Motor neuron (in vitro differentiated cells): ENCODE data around the gene TMEM127. TPM values are rescaled to one million over a fixed set of nuclear protein-coding genes. Genes with fewer than 3 reads are reported as not detected.

ENCODE experiments used
- ATAC-seq, 8 experiments: fragments of 200-7000 bp; cut with Tn5 transposase; replicated peaks in 6 of 8; 2 replicates each; pipeline ENCODE4 v1.8.0; 2021; ENCODE audit warnings: mild to moderate bottlenecking in 8 of 8, moderate library complexity in 8 of 8
- H3K27ac ChIP-seq, 2 donors: fragments of 250-450 bp; sonication (Bioruptor Pico); 2 replicates each; pipeline ENCODE4 v1.9.0; 2021; ENCODE audit warnings: antibody characterized with exemption in 2 of 2, mild to moderate bottlenecking in 2 of 2, moderate library complexity in 1 of 2
- H3K4me1 ChIP-seq, 2 donors: fragments of 250-450 bp; sonication (Bioruptor Pico); replicated peaks in 1 of 2; 2 replicates each; pipeline ENCODE4 v1.6.1; 2021; ENCODE audit warnings: antibody characterized with exemption in 2 of 2, mild to moderate bottlenecking in 2 of 2, moderate library complexity in 1 of 2
- H3K4me3 ChIP-seq, 5 donors: fragments of 250-450 bp; sonication (Bioruptor Pico); 2 replicates each; pipeline ENCODE4 v1.9.0; 2021; ENCODE audit warnings: antibody characterized with exemption in 5 of 5, mild to moderate bottlenecking in 5 of 5, moderate library complexity in 4 of 5
- WGBS, 10 experiments: fragments of 450-650 bp; shearing (Covaris generic); methylation state at CpG; one replicate each; pipeline ENCODE4 v1.0.0; 2022; 5-methylcytosine and 5-hydroxymethylcytosine counted together
- in situ Hi-C, 9 experiments: fragments of 400-800 bp; cut with MboI; loops; one replicate each; pipeline ENCODE4 v1.15.0; 2021; ENCODE audit warnings: low sequenced_read_pairs in 9 of 9, low pct_unique_long_range_greater_than_20kb in 2 of 9; ENCODE audit not compliant: unreplicated experiment in 9 of 9
- total RNA-seq, 8 experiments: library from RNA; unstranded; fragments of 300-600 nt; gene quantifications; 2 replicates each; pipeline versions ENCODE4 v1.2.3 to v1.2.4, GENCODE V29; 2022

The TMEM127 gene
- total RNA-seq, 8 experiments from 2014 or later, result 14.7 to 26.4 (median 19.7) TPM

DNA sequence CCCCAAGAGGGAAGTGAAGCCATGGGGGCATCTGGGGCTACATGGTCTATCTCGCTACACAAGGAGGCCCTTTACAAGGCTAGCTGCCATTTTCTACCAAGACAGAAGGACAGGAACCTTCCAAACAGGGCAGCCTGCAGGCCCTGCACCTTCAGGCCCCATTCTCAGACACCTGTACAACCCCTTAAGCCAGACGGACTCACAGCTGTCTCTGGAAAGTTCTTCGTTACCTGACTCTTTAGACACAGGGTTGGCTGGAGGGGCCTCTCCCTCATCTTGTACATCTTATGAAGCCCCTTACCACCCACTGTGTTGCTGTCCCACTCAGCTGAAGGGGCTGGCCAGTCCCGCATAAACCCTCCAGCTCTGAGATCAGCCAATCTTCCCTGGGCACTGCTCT, 17.2 kb downstream of the TMEM127 start:
- no peak for ATAC-seq
- Histone ChIP-seq H3K4me1 (peaks cover 0 to 12% of the 10 kb centered on the region in 2 donors), H3K27ac (no peak overlapping the region), H3K4me3 (no peak overlapping the region)
- in situ Hi-C loops, result no loop called here
- WGBS, 10 experiments, result 62 to 100% (median 90%) methylated on average over 1 to 3 of the region's 4 CpGs; no CpG with 5 or more reads in 5 of the 10 experiments

DNA sequence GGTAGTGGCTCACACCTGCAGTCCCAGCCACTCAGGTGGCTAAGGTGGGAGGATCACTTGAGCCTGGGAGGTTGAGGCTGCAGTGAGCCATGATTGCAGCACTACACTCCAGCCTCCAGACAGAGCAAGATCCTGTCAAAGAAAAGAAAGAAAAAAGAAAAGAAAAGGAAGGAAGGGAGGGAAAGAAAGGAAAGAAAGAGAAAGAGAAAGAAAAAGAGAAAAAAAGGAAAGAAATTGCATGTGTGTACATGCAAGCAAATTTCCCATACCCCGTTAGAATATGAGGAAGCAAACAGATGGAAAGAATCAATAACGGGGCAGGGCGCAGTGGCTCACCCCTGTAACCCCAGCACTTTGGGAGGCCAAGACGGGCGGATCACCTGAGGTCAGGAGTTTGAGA, 17.9 kb downstream of the TMEM127 start:
- Histone ChIP-seq H3K27ac (no peak overlapping the region), H3K4me1 (peaks cover 0 to 12% of the 10 kb centered on the region in 2 donors), H3K4me3 (no peak overlapping the region)
- in situ Hi-C loops, result no loop called here
- ATAC-seq, result no peak
- 33 to 90% (median 84%) methylated on average over 2 to 5 of the region's 5 CpGs; no CpG with 5 or more reads in 3 of the 10 experiments for WGBS, 10 experiments

DNA sequence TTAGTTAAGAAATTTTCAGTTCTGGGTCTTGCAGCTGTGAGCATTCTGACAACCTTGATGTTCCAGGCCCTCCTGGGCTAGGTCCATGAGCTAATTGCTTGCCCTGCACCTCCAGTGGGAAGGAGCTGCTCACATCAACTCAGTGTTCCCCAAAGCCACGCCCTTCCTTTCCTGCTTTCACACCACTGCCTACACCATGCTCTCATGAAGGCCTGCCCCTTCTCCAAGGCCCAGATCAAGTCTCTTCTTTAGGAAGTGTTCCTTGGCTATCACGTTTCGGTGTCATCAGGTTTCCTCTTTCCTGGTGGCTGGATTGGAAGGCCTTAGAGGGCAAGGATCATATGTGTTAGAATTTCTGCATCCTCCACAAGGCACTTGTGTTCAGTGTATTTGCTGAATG, 18.8 kb downstream of the TMEM127 start:
- peak in 2 of 8 experiments; percentile 12 to 23 for ATAC-seq
- Histone ChIP-seq H3K4me3 (no peak overlapping the region), H3K27ac (no peak overlapping the region), H3K4me1 (peaks cover 0 to 12% of the 10 kb centered on the region in 2 donors)
- in situ Hi-C loops, result no loop called here
- 80 to 91% (median 86%) methylated on average over 1 to 3 of the region's 3 CpGs; no CpG with 5 or more reads in 7 of the 10 experiments for WGBS, 10 experiments

DNA sequence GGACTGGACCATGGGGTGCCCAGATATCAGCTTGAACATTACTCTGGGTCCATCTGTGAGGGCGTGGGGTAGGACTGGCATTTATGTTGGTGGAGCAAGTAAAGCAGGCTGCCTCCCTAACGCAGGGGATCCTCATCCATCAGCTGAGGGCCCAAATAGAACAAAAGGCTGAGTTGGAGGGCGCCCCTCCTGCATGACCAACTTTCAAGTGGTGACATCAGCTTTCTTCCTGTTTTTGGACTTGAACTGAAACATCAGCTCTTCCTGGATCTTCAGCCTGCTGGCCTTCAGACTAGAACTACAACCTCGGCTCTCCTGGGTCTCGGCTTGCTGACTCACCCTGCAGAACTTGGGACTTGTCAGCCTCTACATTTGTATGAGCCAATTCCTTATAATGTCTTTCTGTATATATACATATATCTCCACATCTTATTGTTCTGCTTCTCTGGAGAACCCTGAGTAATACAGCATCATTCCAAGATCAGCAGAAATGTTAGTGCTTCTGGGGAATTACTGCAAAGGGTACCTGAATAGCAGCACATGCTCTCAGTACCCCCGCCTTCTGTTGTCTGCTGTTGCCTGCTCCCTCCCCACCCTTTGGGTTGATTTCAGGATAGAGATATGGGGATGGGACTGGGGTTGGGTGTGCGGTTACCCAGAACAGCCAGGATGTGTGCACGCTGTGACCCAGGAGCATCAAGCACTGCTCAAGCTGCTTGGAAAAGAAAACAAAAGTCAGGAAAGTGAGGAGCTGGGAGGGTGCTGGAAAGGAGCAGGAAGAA, 20.0 kb downstream of the TMEM127 start:
- in situ Hi-C loops, result no loop called here
- WGBS, 10 experiments, result 60 to 100% (median 95%) methylated on average over 1 to 6 of the region's 8 CpGs; no CpG with 5 or more reads in 3 of the 10 experiments
- ATAC-seq, result no peak
- Histone ChIP-seq H3K4me1 (peaks cover 0 to under 1% of the 10 kb centered on the region in 2 donors), H3K4me3 (no peak overlapping the region), H3K27ac (no peak overlapping the region)

DNA sequence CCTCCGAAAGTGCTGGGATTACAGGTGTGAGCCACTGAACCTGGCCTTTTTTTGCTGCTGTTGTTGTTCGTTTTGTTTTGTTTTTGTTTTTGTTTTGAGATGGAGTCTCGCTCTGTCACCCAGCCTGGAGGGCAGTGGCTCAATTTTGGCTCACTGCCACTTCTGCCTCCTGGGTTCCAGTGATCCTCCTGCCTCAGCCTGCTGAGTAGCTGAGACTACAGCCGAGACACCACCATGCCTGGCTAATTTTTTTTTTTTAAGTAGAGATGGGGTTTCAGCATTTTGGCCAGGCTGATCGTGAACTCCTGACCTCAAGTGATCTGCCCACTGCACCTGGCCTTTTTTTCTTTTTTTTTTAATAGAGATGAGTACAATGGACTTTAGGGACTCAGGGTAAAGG, 22.0 kb downstream of the TMEM127 start:
- no peak overlapping the region for H3K4me3 ChIP-seq
- in situ Hi-C loops, result no loop called here
- WGBS, 10 experiments, result 60 to 100% (median 84%) methylated on average over 1 to 4 of the region's 5 CpGs
- ATAC-seq, result no peak
- H3K27ac ChIP-seq, result no peak overlapping the region
- H3K4me1 ChIP-seq, result no peaks in the 10 kb centered on the region

DNA sequence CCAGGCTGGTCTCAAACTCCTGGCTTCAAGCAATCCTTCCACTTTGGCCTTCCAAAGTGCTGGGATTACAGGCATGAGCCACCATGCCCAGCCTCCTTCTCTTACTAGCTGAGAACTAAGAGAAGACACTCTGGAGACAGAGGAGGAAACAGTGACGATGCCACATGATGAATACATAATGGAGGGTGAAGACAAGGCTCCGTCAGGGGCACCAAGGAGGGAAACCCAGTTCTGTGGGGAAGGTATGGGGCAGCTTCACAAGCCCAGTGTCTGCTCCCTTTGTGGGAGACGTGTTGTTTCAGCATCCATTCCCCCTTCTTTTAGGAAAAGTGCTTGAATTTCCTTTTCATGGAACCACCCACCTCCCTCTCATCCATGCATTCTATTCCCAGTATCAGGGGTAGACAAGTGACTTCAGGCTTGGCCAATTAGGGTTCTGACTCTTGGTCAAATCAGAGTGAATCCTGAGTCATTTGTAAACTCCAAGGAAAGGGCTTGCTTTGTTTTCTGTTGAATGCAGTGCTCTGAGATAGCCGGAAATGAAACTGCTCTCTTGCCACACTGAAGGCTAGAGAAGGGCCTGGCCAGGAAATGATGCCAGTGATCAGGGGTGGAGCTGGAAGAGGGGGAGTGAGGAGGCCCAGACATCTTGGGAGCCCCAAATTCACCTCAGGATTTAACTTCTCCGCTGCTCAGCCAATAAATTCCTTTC, 23.7 kb downstream of the TMEM127 start:
- ATAC-seq, result peak in 6 of 8 experiments; percentile 26 to 85 (median 60)
- WGBS, 10 experiments, result 32 to 100% (median 80%) methylated on average over 1 to 5 of the region's 5 CpGs; no CpG with 5 or more reads in 1 of the 10 experiments
- in situ Hi-C loops, result no loop called here
- Histone ChIP-seq H3K27ac (no peak overlapping the region), H3K4me1 (no peaks in the 10 kb centered on the region), H3K4me3 (no peak overlapping the region)

DNA sequence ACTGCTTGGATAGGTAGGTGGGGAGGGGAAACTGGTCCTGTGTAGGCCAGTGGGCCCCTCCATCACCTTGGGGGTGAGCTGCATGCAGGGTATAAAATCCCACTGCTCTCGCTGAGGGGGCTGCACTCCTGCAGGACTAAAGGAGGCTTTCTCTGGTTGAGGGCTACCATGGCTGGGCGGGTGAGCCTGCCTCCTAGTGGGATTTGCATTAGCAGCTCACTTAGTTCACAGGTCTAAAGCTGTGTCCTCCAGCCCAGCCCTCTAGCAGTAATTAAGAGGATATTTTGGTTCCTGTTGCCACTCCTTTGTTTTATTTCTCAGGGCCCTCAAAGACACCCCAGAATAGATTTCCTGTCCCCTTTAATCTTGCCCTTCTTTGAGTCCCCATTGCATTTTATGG, 24.6 kb downstream of the TMEM127 start:
- H3K27ac ChIP-seq, result no peak overlapping the region
- in situ Hi-C loops, result no loop called here
- no peaks in the 10 kb centered on the region for H3K4me1 ChIP-seq
- 80 to 100% (median 83%) methylated on average over 1 to 2 of the region's 2 CpGs; no CpG with 5 or more reads in 7 of the 10 experiments for WGBS, 10 experiments
- peak in 2 of 8 experiments; percentile 17 to 50 for ATAC-seq
- H3K4me3 ChIP-seq, result no peak overlapping the region

DNA sequence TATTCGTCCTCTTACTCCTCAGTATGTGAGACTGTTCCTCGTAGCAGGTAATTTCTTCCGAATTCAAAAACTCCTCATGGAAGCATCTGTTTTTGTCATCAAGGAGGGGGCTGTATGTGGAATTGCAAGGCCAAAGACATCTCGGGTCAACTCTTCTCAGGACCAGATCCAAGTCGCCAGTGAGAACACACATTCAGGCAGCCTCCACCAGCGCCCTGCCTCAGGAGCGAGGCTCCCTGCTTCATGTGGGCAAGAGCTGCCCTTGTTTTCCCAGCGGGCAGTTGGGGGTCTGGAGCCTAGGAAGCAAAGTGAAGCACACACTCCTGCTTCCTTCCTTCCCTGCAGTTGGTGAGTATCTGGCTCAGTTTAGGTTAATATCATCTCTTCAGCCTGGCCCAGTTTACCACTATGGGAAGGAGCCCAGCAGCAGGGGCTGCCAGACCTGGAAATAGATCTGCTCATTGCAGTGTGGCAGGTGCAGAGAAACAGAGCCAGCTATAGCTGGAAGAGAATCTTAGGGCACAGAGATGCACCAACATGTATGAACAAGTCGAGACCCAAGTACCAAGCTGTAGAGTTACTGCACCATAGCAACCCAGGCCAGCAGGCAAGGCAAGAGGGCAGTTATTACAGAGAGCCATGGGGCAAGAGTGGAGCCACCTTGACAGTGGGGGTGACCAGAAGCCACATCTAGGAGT, 25.3 kb downstream of the TMEM127 start:
- ATAC-seq, result peak in 1 of 8 experiments; percentile 42
- WGBS, 10 experiments, result 60 to 100% (median 92%) methylated on average over 1 to 9 of the region's 9 CpGs
- in situ Hi-C loops, result no loop called here
- Histone ChIP-seq H3K4me3 (no peak overlapping the region), H3K4me1 (no peaks in the 10 kb centered on the region), H3K27ac (no peak overlapping the region)

DNA sequence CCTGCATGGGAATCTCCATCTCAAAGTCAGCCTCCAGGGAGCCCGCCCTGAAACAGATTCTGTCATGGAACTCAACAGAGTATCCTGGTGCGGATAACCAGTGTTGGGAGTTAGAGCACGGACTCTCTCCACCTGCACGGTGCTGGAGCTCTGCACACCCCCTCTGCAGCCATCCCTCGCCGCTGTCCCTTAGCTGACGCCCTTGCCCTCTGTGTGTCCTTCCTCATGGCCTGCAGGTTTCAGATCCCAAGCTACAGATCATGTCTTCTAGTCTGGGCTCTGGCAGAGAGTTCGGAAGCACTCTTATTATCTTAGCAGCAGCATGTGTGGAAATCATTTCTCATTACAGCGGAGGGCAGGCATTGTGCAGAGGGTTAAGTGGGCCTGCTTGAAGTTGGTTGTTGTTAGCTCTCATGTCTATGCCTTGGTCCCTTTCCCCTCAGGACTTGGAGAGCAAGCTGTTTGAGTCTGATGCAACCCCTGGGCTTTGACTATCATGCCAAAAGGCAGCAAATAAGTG, 26.0 kb downstream of the TMEM127 start:
- in situ Hi-C loops, result no loop called here
- H3K27ac ChIP-seq, result no peak overlapping the region
- H3K4me3 ChIP-seq, result no peak overlapping the region
- no peaks in the 10 kb centered on the region for H3K4me1 ChIP-seq
- ATAC-seq, result no peak
- 82 to 100% (median 94%) methylated on average over 1 to 9 of the region's 9 CpGs; no CpG with 5 or more reads in 4 of the 10 experiments for WGBS, 10 experiments

DNA sequence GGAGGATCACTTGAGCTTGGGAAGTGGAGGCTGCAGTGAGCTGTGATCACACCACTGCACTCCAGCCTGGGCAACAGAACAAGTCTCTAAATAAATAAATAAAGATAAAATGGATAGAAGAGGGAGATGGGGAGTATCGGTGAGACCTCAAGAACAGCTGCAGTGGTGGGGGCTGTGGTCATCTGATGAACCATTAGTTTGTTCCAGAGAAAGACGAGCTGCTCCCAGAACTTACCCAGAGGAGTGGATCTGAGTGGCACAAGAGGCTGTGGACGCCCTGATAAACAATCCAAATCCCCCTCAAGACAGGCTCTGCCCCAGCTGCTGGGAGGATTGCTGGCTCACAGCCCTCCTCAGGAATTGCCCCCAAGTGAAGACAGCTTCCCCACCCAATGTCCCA, 26.7 kb downstream of the TMEM127 start:
- in situ Hi-C loops, result no loop called here
- WGBS, 10 experiments, result 50 to 100% (median 80%) methylated on average over 1 to 2 of the region's 3 CpGs; no CpG with 5 or more reads in 7 of the 10 experiments
- Histone ChIP-seq H3K27ac (no peak overlapping the region), H3K4me3 (no peak overlapping the region), H3K4me1 (no peaks in the 10 kb centered on the region)
- ATAC-seq, result no peak

DNA sequence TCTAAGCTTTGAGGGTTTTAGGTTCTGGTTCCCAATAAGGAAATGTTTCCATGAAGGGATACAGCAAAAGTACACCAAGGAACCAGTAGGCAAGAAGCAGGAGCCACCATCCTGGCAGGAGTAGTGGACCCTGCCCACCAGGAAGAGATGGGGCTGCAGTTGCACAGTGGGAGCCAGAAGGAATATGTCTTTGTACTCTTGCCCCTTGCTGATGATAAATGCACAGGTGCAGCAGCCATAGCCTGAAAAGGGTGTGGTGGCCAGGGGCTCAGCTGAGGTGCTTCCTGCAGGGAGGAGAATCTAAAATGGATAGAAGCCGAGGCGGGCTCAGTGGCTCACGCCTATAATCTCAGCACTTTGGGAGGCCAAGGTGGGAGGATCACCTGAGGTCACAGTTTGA, 27.5 kb downstream of the TMEM127 start:
- in situ Hi-C loops, result no loop called here
- ATAC-seq, result no peak

DNA sequence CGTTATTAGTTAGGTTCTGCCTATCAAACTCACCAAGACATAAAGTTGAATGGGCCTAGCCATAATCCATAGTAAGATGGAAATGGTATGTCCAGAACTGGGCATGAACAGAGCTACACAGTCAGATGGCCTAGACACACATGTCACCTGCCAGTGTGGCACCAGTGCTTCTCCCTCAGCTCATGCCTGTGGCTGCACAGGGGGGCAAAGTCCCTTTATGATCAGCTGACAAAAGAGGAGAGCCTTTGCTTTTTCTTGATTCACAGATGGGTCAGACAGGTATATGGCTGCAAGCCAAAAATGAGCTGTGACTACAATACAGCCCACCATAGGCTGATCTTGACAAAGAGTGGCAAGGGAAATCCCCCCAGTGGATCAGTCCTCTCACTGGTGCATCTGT, 28.9 kb downstream of the TMEM127 start:
- no peak for ATAC-seq
- 100% methylated on average over 1 of the region's 1 CpG; no CpG with 5 or more reads in 6 of the 10 experiments for WGBS, 10 experiments
- Histone ChIP-seq H3K27ac (no peak overlapping the region), H3K4me1 (peaks cover 0 to 3% of the 10 kb centered on the region in 2 donors), H3K4me3 (no peak overlapping the region)
- in situ Hi-C loops, result no loop called here

More for the DNA sequence above, 27.5 kb downstream of the TMEM127 start:
- Histone ChIP-seq H3K4me3 (no peak overlapping the region), H3K27ac (no peak overlapping the region), H3K4me1 (no peaks in the 10 kb centered on the region)
- 60 to 100% (median 89%) methylated on average over 1 to 3 of the region's 3 CpGs; no CpG with 5 or more reads in 6 of the 10 experiments for whole genome bisulfite sequencing, 10 experiments
